Measurements from ENCODE around the gene SCYGR6. TPM values are rescaled to one million over a fixed set of nuclear protein-coding genes. Genes with fewer than 3 reads are reported as not detected.

SCYGR6 gene
- total and polyA plus RNA-seq, 7 donors = not detected

GRCh38 chr2:227717687-227718567, 6.6 kb downstream of the SCYGR6 start, which contains the start of gene SLC19A3:
Gene SLC19A3 (minus strand): TSS chr2:227718028. CDS start chr2:227702318, 15,710 bp downstream.
- intact Hi-C loops (cut with DNase I) = no loop called here
- H3K36me3 ChIP-seq (ENCODE audit: insufficient read depth in 1 of 2, low read depth in 1 of 2) = no peaks in the 10 kb centered on the region
- peak; percentile 89 for DNase-seq
- H3K4me1 ChIP-seq = no peaks in the 10 kb centered on the region
- no peak for TF ChIP-seq CTCF (IDR thresholded peaks at IDR 0.05)
- peak within 1 kb of the TSS; percentile 54 for H3K4me3 ChIP-seq
- H3K9me3 ChIP-seq = no peaks in the 10 kb centered on the region
- peak in 3 of 4 donors; percentile 64 to 77 (median 72) for ATAC-seq
- H3K27ac ChIP-seq = no peak within 1 kb of the TSS
- WGBS, 3 donors = 2 to 4% (median 4%) methylated on average over 35 of the region's 35 CpGs
- peaks cover 0 to 13% (median 0%) of the 10 kb centered on the region in 3 donors for H3K27me3 ChIP-seq (ENCODE audit: insufficient read depth in 3 of 3, low read length in 2 of 3)

- Histone ChIP-seq H3K4me1 (no peaks in the 10 kb centered on the region), H3K4me3 (no peak overlapping the region), H3K36me3 (ENCODE audit: insufficient read depth in 1 of 2, low read depth in 1 of 2) (no peaks in the 10 kb centered on the region), H3K27ac (no peak overlapping the region), H3K27me3 (ENCODE audit: insufficient read depth in 3 of 3, low read length in 2 of 3) (peaks cover 0 to 13% (median 0%) of the 10 kb centered on the region in 3 donors), H3K9me3 (no peaks in the 10 kb centered on the region)
- WGBS, 3 donors = 93 to 98% (median 98%) methylated on average over 2 of the region's 2 CpGs
- ATAC-seq = no peak
- no peak for DNase-seq
- intact Hi-C loops (cut with DNase I) = no loop called here
- no peak for TF ChIP-seq CTCF (IDR thresholded peaks at IDR 0.05)
Observed at GRCh38 chr2:227716501-227716900, 8.1 kb downstream of the SCYGR6 start.

GRCh38 chr2:227713291-227713690, 11.3 kb downstream of the SCYGR6 start:
- TF ChIP-seq CTCF (IDR thresholded peaks at IDR 0.05) = no peak
- Histone ChIP-seq H3K4me3 (no peak overlapping the region), H3K9me3 (no peaks in the 10 kb centered on the region), H3K27me3 (ENCODE audit: insufficient read depth in 3 of 3, low read length in 2 of 3) (peaks cover 0 to 9% (median 0%) of the 10 kb centered on the region in 3 donors), H3K4me1 (no peaks in the 10 kb centered on the region), H3K36me3 (ENCODE audit: insufficient read depth in 1 of 2, low read depth in 1 of 2) (no peaks in the 10 kb centered on the region), H3K27ac (no peak overlapping the region)
- intact Hi-C loops (cut with DNase I) = no loop called here
- ATAC-seq (no peak), DNase-seq (no peak)
- 45 to 100% (median 98%) methylated on average over 1 of the region's 1 CpG for WGBS, 3 donors

- Histone ChIP-seq H3K27ac (no peak overlapping the region), H3K4me1 (no peaks in the 10 kb centered on the region), H3K9me3 (no peaks in the 10 kb centered on the region), H3K27me3 (ENCODE audit: insufficient read depth in 3 of 3, low read length in 2 of 3) (no peaks in the 10 kb centered on the region), H3K4me3 (no peak overlapping the region), H3K36me3 (ENCODE audit: insufficient read depth in 1 of 2, low read depth in 1 of 2) (no peaks in the 10 kb centered on the region)
- ATAC-seq = no peak
- DNase-seq = no peak
- 90 to 94% (median 92%) methylated on average over 7 of the region's 7 CpGs for WGBS, 3 donors
- intact Hi-C loops (cut with DNase I) = no loop called here
- no peak for TF ChIP-seq CTCF (IDR thresholded peaks at IDR 0.05)
Observed at GRCh38 chr2:227710986-227711385, 13.6 kb downstream of the SCYGR6 start.
